ENCODE measurements around the gene COQ5. TPM values are rescaled to one million over a fixed set of nuclear protein-coding genes. Genes with fewer than 3 reads are reported as not detected.

COQ5 gene
- total RNA-seq, 1 experiment from 2014 or later, result 32.2 TPM

GRCh38 chr12:120468325-120468820 is 60.6 kb downstream of the COQ5 start:
- Histone ChIP-seq H3K27me3 (ENCODE audit: insufficient read depth, low read depth) (no peaks in the 10 kb centered on the region), H4K20me1 (ENCODE audit: insufficient read depth) (peaks cover 48% of the 10 kb centered on the region), H3K4me1 (replicated peaks; ENCODE audit: insufficient read depth) (peaks cover 41% of the 10 kb centered on the region), H3K27ac (peak overlapping the region; percentile 54), H2AFZ (no peak overlapping the region), H3F3A (ENCODE audit: insufficient read depth, low read depth) (peaks cover 35% of the 10 kb centered on the region), H3K79me2 (ENCODE audit: low read depth) (peaks cover 95% of the 10 kb centered on the region), H3K4me2 (peak overlapping the region; percentile 94), H3K9me2 (ENCODE audit: insufficient read depth) (no peaks in the 10 kb centered on the region), H3K36me3 (ENCODE audit: low read depth) (peaks cover 19% of the 10 kb centered on the region; the same call in 1 of the 2 replicates), H3K4me3 (peak overlapping the region; percentile 77), H3K9me3 (ENCODE audit: insufficient read depth, low read depth) (no peaks in the 10 kb centered on the region)
- BruUV-seq (replicated peaks), result TSS peak; percentile 58
- ChIA-PET CTCF (interaction anchor here (0.6 kb wide), 1 partner anchor 218 kb away, joined by 9 read pairs; no protein-coding TSS in a partner anchor), POLR2A (ENCODE audit: unreplicated experiment) (no interaction called here)
- TF ChIP-seq EZH2 (IDR thresholded peaks at IDR 0.05; ENCODE audit: low read depth) (no peak), CTCF (conservative IDR thresholded peaks at IDR 0.05) (no peak)
- intact Hi-C loops (cut with micrococcal nuclease; ENCODE audit: unreplicated experiment), result no loop called here
- peak; percentile 29 to 37 for DNase-seq

GRCh38 chr12:120467439-120467838 is 61.5 kb downstream of the COQ5 start:
- intact Hi-C loops (cut with micrococcal nuclease; ENCODE audit: unreplicated experiment), result no loop called here
- TF ChIP-seq EZH2 (IDR thresholded peaks at IDR 0.05; ENCODE audit: low read depth) (no peak), CTCF (conservative IDR thresholded peaks at IDR 0.05) (no peak)
- Histone ChIP-seq H3K27ac (no peak overlapping the region), H3K4me3 (no peak overlapping the region), H3K4me2 (peak overlapping the region; percentile 94; the same call in 1 of the 2 replicates), H3K36me3 (ENCODE audit: low read depth) (peaks cover 24% of the 10 kb centered on the region; the same call in 1 of the 2 replicates), H3K79me2 (ENCODE audit: low read depth) (peaks cover 86% of the 10 kb centered on the region), H2AFZ (no peak overlapping the region), H3K9me3 (ENCODE audit: insufficient read depth, low read depth) (no peaks in the 10 kb centered on the region), H3K9me2 (ENCODE audit: insufficient read depth) (no peaks in the 10 kb centered on the region), H4K20me1 (ENCODE audit: insufficient read depth) (peaks cover 55% of the 10 kb centered on the region), H3K4me1 (replicated peaks; ENCODE audit: insufficient read depth) (peaks cover 32% of the 10 kb centered on the region), H3K27me3 (ENCODE audit: insufficient read depth, low read depth) (no peaks in the 10 kb centered on the region), H3F3A (ENCODE audit: insufficient read depth, low read depth) (peaks cover 26% of the 10 kb centered on the region; the same call in 1 of the 2 replicates)
- ChIA-PET CTCF (interaction anchor here (0.6 kb wide), 1 partner anchor 131 kb away, joined by 4 read pairs; no protein-coding TSS in a partner anchor), POLR2A (ENCODE audit: unreplicated experiment) (no interaction called here)
- no peak for DNase-seq
- no TSS peak for BruUV-seq (replicated peaks)

- CTCF ChIA-PET, result interaction anchor here (0.9 kb wide), 1 partner anchor 114 kb away, joined by 5 read pairs; no protein-coding TSS in a partner anchor
- Histone ChIP-seq H3K9me3 (ENCODE audit: insufficient read depth, low read depth) (no peaks in the 10 kb centered on the region), H3K4me3 (no peak overlapping the region), H3K9me2 (ENCODE audit: insufficient read depth) (no peaks in the 10 kb centered on the region), H3K27ac (no peak overlapping the region), H4K20me1 (ENCODE audit: insufficient read depth) (peaks cover 61% of the 10 kb centered on the region), H3K4me2 (peak overlapping the region; percentile 94; the same call in 1 of the 2 replicates), H3K36me3 (ENCODE audit: low read depth) (peaks cover 30% of the 10 kb centered on the region; the same call in 1 of the 2 replicates), H3K4me1 (replicated peaks; ENCODE audit: insufficient read depth) (peaks cover 25% of the 10 kb centered on the region), H3K27me3 (ENCODE audit: insufficient read depth, low read depth) (no peaks in the 10 kb centered on the region), H3K79me2 (ENCODE audit: low read depth) (peaks cover 79% of the 10 kb centered on the region), H3F3A (ENCODE audit: insufficient read depth, low read depth) (peaks cover 26% of the 10 kb centered on the region; the same call in 1 of the 2 replicates), H2AFZ (no peak overlapping the region)
- peak in 1 of 2 experiments; percentile 24 for DNase-seq
- peak; percentile 68 for TF ChIP-seq CTCF (conservative IDR thresholded peaks at IDR 0.05)
- no peak for TF ChIP-seq EZH2 (IDR thresholded peaks at IDR 0.05; ENCODE audit: low read depth)
- POLR2A ChIA-PET (ENCODE audit: unreplicated experiment), result no interaction called here
- intact Hi-C loops (cut with micrococcal nuclease; ENCODE audit: unreplicated experiment), result loop anchor here (1.0 kb wide), 1 partner anchor 110 kb away; no protein-coding TSS in a partner anchor
- TSS peak; percentile 12 for BruUV-seq (replicated peaks)
Observed at GRCh38 chr12:120466560-120467315, 62.2 kb downstream of the COQ5 start.

Data from PC-9 (cell line).